Astrocyte (in vitro differentiated cells and primary cell): ENCODE results near the gene STT3B. TPM values are rescaled to one million over a fixed set of nuclear protein-coding genes. Genes with fewer than 3 reads are reported as not detected.

ENCODE experiments used
- DNase-seq: peaks from one replicate; pipeline ENCODE4 v3.0.0-alpha.2; 2010; ENCODE audit warnings: low read depth
- FAIRE-seq: peaks from 2 replicates; lab custom pipeline; 2011; peaks lifted over from hg19 to GRCh38; lab: Jason Lieb, UNC
- H2AFZ ChIP-seq: 2 replicates; pipeline ENCODE4 v1.6.0; 2012; ENCODE audit warnings: low read depth, low read length, inconsistent platforms
- H3K27ac ChIP-seq: 2 replicates; pipeline ENCODE4 v1.5.1; 2011; ENCODE audit warnings: low read depth, low read length, inconsistent platforms
- H3K27me3 ChIP-seq: 2 replicates; pipeline ENCODE4 v1.6.0; 2011; ENCODE audit warnings: low read length, inconsistent platforms; ENCODE audit not compliant: insufficient read depth
- H3K36me3 ChIP-seq: 2 replicates; pipeline ENCODE4 v1.5.1; 2011; ENCODE audit warnings: low read length, inconsistent platforms; ENCODE audit not compliant: insufficient read depth
- H3K4me1 ChIP-seq: 2 replicates; pipeline ENCODE4 v1.5.1; 2011; ENCODE audit warnings: low read length, inconsistent platforms; ENCODE audit not compliant: insufficient read depth
- H3K4me2 ChIP-seq: 2 replicates; pipeline ENCODE4 v1.6.0; 2012; ENCODE audit warnings: low read length, inconsistent platforms
- H3K4me3 ChIP-seq: 2 replicates; pipeline ENCODE4 v1.5.1; 2011; ENCODE audit warnings: low read depth, mild to moderate bottlenecking, low read length, inconsistent platforms; ENCODE audit not compliant: insufficient read depth
- H3K79me2 ChIP-seq: 2 replicates; pipeline ENCODE4 v1.6.0; 2012; ENCODE audit warnings: mild to moderate bottlenecking, low read length, inconsistent platforms; ENCODE audit not compliant: insufficient read depth
- H3K9ac ChIP-seq: 2 replicates; pipeline ENCODE4 v1.6.0; 2012; ENCODE audit warnings: mild to moderate bottlenecking, low read length, inconsistent platforms
- H3K9me3 ChIP-seq: 2 replicates; pipeline ENCODE4 v1.5.1; 2012; ENCODE audit warnings: low read depth, mild to moderate bottlenecking, low read length, inconsistent platforms; ENCODE audit not compliant: insufficient read depth
- H4K20me1 ChIP-seq: 2 replicates; pipeline ENCODE4 v1.6.0; 2012; ENCODE audit warnings: low read length, inconsistent platforms; ENCODE audit not compliant: insufficient read depth
- H3K27ac Mint-ChIP-seq: one replicate; pipeline ENCODE4 v1.8.0; 2021; ENCODE audit warnings: mild to moderate bottlenecking, mixed read lengths; ENCODE audit not compliant: unreplicated experiment
- H3K27me3 Mint-ChIP-seq: one replicate; pipeline ENCODE4 v1.8.0; 2021; ENCODE audit warnings: low read depth, mixed read lengths; ENCODE audit not compliant: unreplicated experiment
- H3K36me3 Mint-ChIP-seq: one replicate; pipeline ENCODE4 v1.8.0; 2021; ENCODE audit warnings: low read depth, mixed read lengths; ENCODE audit not compliant: unreplicated experiment
- H3K4me1 Mint-ChIP-seq: one replicate; pipeline ENCODE4 v1.8.0; 2021; ENCODE audit warnings: low read depth, mixed read lengths; ENCODE audit not compliant: unreplicated experiment
- H3K4me3 Mint-ChIP-seq: one replicate; pipeline ENCODE4 v1.8.0; 2021; ENCODE audit warnings: mild to moderate bottlenecking, moderate library complexity, mixed read lengths; ENCODE audit not compliant: unreplicated experiment
- H3K9me3 Mint-ChIP-seq: one replicate; pipeline ENCODE4 v1.8.0; 2021; ENCODE audit warnings: mild to moderate bottlenecking, mixed read lengths; ENCODE audit not compliant: unreplicated experiment
- CTCF ChIP-seq: IDR thresholded peaks from 2 replicates; pipeline ENCODE4 v1.5.1; 2011; ENCODE audit warnings: low read depth, mild to moderate bottlenecking, inconsistent platforms, low read length, moderate library complexity; ENCODE audit not compliant: insufficient read depth
- EZH2 ChIP-seq: IDR thresholded peaks from 2 replicates; pipeline ENCODE4 v1.6.1; 2012; ENCODE audit warnings: mild to moderate bottlenecking, low read length, inconsistent platforms; ENCODE audit not compliant: insufficient read depth
- total RNA-seq: library from RNA; stranded (reverse); gene quantifications from 2 replicates; pipeline ENCODE4 v1.2.1, GENCODE V29; 2021

Gene STT3B
- total RNA-seq, 1 donor from 2014 or later = 156 TPM

- Histone ChIP-seq H3K27me3 (no peaks in the 10 kb centered on the region), H3K4me1 (no peaks in the 10 kb centered on the region), H3K4me2 (no peak overlapping the region), H3K36me3 (no peaks in the 10 kb centered on the region), H3K9ac (no peak overlapping the region), H3K79me2 (no peaks in the 10 kb centered on the region), H3K4me3 (no peak overlapping the region), H4K20me1 (no peaks in the 10 kb centered on the region), H2AFZ (no peak overlapping the region), H3K27ac (no peak overlapping the region), H3K9me3 (no peaks in the 10 kb centered on the region)
- Mint-ChIP-seq H3K9me3 (no peaks in the 10 kb centered on the region), H3K4me3 (no peak overlapping the region), H3K27ac (no peak overlapping the region), H3K36me3 (peaks cover 19% of the 10 kb centered on the region), H3K27me3 (no peaks in the 10 kb centered on the region), H3K4me1 (peaks cover 3% of the 10 kb centered on the region)
- FAIRE-seq (no peak), DNase-seq (no peak)
- TF ChIP-seq EZH2 (no peak), CTCF (no peak)
Measured at GRCh38 chr3:31664031-31664430, 131.3 kb downstream of the STT3B start.

- no peaks in the 10 kb centered on the region for H3K27me3 Mint-ChIP-seq
- Histone ChIP-seq H3K27me3 (no peaks in the 10 kb centered on the region), H3K79me2 (no peaks in the 10 kb centered on the region), H3K36me3 (no peaks in the 10 kb centered on the region), H4K20me1 (no peaks in the 10 kb centered on the region), H3K4me3 (no peak overlapping the region), H3K4me2 (no peak overlapping the region), H3K9ac (no peak overlapping the region), H3K4me1 (no peaks in the 10 kb centered on the region), H2AFZ (no peak overlapping the region), H3K9me3 (no peaks in the 10 kb centered on the region), H3K27ac (no peak overlapping the region)
- H3K9me3 Mint-ChIP-seq = no peaks in the 10 kb centered on the region
- no peak for TF ChIP-seq EZH2
- no peak for TF ChIP-seq CTCF
- FAIRE-seq (no peak), DNase-seq (no peak)
- H3K4me1 Mint-ChIP-seq = no peaks in the 10 kb centered on the region
- peaks cover 24% of the 10 kb centered on the region for H3K36me3 Mint-ChIP-seq
- H3K27ac Mint-ChIP-seq = no peak overlapping the region
- no peak overlapping the region for H3K4me3 Mint-ChIP-seq
Measured at GRCh38 chr3:31667582-31667981, 134.9 kb downstream of the STT3B start.

- Histone ChIP-seq H2AFZ (no peak overlapping the region), H3K4me3 (no peak overlapping the region), H3K79me2 (no peaks in the 10 kb centered on the region), H4K20me1 (no peaks in the 10 kb centered on the region), H3K9ac (no peak overlapping the region), H3K4me2 (no peak overlapping the region), H3K4me1 (no peaks in the 10 kb centered on the region), H3K36me3 (no peaks in the 10 kb centered on the region), H3K9me3 (no peaks in the 10 kb centered on the region), H3K27ac (no peak overlapping the region), H3K27me3 (no peaks in the 10 kb centered on the region)
- DNase-seq (no peak), FAIRE-seq (no peak)
- peaks cover 24% of the 10 kb centered on the region for H3K36me3 Mint-ChIP-seq
- no peaks in the 10 kb centered on the region for H3K27me3 Mint-ChIP-seq
- TF ChIP-seq EZH2 (no peak), CTCF (no peak)
- H3K4me1 Mint-ChIP-seq = no peaks in the 10 kb centered on the region
- H3K4me3 Mint-ChIP-seq = no peak overlapping the region
- no peaks in the 10 kb centered on the region for H3K9me3 Mint-ChIP-seq
- H3K27ac Mint-ChIP-seq = no peak overlapping the region
Measured at GRCh38 chr3:31668242-31668641, 135.5 kb downstream of the STT3B start.
